NCI-H510A treated with DMSO at 0.1 percent for 48 hours (cell line): ENCODE measurements around the gene TERC.
"Not testable (repeated sequence)": the region's sequence is repeated elsewhere in the genome, so short reads cannot be mapped to it uniquely, and the experiment has no call there.

Experiments used
- DNase-seq: peaks from one replicate; lab custom pipeline; 2025; lab: John Stamatoyannopoulos, UW

The TERC gene

DNA sequence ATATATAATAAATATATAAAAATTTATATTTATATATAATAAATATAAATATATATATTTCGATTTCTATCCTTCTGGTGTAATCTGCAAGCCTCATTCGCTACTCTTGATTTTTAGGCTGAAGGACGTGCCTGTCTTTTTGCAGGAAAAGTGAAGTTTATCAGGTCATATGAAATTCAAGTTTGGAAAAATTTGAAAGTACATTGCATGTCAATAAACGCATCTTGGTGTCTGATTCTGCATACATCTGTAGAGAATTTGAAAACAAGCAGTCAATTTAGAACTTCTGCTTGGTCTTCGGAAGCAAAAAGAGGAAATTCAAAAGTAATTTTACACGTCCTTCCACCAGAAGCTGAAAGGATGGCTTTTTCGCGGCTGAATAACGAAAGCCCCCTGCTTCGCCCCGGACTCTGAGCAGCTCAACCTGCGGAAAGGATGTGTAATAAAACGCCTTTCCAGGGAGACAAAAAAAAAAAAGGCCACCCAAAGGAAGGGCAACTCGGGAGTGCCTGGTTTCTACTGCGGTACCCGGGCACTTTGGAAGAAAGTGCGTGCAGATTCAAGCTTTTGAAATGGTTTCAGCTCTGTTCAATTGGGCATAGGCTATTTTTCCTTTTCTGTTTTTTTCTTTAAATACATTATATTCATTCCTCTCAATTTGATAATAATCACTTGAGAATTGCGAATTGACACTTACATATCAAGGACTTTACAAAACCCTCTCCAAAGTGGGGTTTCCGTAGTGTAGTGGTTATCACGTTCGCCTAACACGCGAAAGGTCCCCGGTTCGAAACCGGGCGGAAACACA, 6.8 kb upstream of the TERC start:
- peak; percentile 95 for DNase-seq

DNA sequence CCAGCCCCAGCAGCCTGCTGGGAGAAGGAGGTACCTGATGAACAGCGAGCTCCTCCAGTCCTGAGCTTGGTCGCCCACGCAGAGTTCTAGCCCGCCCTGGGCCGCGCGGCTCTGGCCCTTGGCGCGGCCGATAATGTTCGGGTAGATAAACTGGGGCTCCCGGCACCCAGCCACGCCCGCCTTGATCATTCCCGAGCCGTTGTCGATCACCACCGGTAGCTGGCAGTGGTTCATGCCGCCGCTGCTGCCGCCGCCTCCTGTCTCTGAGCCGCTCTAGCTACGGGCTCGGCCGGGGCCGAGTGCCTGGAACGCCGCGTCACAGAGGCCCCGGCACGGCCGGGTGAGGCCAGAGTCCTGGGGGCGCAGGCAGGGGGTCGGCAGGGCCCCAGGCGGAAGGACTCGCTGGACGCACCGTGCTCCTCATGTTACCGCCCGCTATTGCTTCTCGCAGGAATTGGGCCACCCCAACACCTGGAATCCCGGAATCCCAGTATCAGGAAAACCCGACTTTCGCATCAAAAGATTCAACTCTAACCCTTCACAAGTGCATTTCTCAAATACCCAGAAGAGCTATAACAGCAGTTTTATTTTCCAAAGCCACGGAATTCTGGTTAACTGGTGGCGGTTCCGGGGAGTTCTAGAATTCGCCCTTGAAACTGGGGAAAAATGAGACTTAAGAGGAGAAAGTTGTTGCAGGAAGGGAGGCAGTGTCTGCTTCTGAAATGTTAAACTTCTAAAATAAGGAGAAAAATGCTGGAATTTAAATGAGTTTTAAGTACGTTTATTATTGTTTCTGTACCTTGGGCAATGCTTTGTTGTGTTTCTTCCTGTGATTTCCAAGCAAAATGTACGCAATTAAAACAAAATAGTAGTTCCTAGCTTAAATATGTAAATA, 4.7 kb upstream of the TERC start, which contains the start of gene ACTRT3:
Gene ACTRT3 (minus strand): TSS at position 275 of the 895 bp plus-strand sequence. CDS start 41 bp downstream, at position 234.
- DNase-seq: peak; percentile 87

DNA sequence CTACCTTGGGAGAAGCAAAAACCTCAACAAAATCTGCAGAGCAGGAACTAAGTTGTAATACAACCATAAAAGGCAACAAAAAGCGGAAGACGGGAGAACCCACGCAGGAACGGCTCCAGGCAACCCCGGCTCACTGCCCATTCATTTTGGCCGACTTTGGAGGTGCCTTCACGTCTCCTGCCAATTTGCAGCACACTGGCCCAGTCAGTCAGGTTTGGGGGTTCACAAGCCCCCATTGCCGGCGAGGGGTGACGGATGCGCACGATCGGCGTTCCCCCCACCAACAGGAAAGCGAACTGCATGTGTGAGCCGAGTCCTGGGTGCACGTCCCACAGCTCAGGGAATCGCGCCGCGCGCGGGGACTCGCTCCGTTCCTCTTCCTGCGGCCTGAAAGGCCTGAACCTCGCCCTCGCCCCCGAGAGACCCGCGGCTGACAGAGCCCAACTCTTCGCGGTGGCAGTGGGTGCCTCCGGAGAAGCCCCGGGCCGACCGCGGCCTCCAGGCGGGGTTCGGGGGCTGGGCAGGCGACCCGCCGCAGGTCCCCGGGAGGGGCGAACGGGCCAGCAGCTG, 463 bp downstream of the TERC start:
- DNase-seq: no peak

DNA sequence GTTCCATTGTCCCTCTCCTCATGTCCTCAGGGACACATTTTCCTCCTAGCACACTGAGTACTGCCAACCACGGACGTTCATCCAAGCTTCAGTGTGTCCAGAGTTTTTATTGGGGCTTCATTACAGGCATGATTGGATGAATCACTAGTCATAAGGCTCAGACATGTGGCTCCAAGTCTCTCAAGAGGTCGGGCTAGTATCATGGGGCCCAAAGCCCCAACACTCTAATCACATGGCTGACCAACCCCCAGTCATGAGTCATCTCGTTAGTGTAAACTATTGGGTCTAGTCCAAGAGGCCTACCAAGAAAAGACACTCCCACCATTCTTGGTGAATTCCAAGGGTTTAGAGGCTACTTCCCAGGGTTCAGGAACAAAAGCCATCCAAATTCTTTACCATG, 4.4 kb downstream of the TERC start:
- DNase-seq: no peak

DNA sequence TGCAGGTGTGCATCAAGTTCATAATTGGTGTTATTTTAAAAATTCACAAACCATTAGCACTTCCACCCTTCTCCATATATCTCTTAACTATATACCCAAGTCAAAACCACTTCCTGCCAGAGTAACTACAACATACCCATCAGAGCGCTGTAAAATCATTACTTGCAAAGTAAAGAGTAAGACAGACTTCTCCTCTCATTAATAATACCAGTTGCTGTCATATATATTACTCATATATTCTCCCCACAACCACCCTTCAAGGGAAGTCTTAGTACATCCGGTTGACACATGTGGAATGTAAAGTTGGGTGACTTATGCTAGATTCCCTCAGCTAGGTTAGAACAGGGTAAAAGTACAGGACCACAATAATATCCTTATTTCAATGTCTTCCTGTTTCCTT, 5.6 kb downstream of the TERC start:
- no peak for DNase-seq

DNA sequence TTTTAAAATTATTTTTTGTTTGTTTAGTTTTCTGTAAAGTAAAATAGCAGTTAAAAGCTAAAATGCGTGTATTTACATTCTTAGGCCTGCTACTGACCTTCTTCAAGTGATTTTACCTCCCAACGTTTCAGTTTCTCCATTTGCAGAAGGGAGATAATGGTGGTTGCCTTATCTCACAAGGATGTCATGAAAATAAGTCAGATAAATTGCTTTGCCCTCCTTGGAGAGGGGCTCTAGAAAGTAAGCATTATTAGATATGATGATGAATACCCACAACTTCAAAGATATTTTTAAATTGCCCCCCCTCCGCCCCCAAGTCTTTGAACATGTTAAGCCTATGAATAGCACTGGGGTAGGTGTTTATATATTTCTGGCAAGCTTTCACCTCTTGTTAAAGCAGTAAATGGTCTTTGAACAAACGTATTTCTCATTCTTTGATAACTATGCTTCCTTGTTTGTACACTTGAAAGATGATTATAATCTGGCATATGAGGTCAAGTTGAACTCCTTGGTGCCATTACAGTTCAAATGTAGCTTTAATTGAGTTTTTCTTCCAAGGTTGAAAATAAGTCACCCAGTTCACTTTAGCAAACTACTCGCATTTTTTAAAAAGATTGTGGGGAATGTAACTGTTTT, 6.4 kb downstream of the TERC start:
- no peak for DNase-seq

DNA sequence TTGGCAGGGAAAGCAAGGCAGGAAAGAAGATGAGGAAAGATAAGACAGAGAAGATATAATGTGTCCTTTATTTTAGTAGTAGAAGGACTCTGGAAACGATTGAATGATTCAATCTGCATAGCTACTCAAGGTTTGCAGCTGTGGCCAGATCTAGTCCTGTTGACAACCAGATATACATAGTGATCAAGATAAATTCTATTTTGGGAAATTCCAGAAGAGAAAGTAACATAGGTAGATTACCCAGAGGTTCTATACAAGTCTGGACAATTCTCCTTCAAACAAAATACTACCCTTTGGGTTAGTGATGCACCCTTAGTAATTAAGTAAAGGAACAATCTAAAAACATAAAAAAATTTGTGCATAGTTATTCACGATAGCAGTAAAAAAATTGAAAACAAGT, 9.4 kb downstream of the TERC start:
- DNase-seq: no peak

DNA sequence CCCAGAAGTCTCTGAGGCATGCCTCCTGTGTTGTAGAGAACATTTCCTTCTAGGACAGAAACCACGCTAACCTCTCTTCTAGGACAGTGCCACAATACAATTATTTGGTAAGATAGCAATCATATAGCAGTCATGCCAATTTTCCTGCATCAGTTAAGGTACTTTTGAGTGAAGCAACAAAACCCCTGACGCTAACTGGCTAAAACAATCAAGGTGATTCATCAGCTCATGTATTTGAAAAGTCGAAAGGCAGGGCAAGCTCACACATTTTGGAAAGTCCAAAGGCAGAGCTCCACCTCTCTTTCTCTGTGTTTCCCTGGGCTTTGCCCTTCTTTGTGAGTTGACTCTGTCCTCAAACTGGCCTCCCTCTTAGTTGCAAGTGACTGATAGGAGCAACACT, 10.1 kb downstream of the TERC start:
- DNase-seq: no peak

DNA sequence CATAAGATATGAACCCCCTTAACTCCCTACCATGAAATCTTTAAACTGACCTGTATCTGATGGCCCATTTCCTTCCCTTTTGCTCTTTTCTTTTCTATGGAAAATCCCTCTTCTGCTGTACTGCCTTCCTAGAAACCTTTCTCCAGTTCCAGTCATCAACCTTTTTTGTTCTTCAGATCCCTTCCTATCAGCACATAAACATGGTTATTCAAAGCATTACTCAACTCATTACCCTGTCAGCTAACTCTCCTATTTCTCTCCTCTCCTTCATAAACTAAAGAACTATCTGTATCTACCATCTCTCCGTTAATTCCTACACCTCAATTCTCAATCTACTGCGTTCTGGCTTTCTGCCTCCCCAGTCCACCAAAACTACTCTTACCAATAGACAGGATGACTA, 13.0 kb downstream of the TERC start:
- no peak for DNase-seq

DNA sequence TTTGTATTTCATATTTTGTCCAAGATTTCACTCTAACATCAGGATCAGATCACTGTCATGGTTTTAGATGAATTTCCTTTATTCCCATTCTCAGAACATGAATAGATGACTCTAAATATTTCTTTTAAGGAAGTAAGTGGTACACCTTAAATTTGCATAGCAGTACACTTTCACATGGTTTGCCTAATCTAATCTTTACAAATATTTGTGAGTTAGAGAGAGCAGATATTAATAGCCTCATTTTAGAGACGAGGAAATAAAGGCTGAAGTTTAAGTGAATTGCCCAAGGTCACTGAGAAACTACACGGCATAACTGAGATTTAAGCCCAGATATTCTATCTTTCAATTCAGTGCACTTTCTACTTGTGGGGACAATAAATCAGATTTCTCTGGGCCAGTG, 14.2 kb downstream of the TERC start:
- no peak for DNase-seq

DNA sequence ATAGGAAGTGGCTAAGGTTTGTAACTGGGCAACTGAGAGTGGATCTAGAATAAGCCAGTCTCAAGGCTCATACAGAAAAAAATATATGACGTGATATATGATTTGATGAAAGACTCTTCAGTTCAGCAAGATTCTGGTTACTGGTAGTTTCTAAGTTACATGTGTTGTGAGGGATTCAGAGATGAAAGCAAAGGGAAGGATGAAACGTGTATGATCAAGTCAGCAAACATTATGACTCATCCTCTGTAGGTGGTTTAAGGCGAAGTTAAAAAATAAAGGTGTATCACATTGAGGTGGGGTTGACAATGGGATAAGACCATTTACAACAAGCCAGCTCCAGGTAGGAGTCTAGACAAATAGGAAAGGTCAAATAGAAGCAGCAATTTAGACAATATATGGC, 16.2 kb downstream of the TERC start:
- no peak for DNase-seq

DNA sequence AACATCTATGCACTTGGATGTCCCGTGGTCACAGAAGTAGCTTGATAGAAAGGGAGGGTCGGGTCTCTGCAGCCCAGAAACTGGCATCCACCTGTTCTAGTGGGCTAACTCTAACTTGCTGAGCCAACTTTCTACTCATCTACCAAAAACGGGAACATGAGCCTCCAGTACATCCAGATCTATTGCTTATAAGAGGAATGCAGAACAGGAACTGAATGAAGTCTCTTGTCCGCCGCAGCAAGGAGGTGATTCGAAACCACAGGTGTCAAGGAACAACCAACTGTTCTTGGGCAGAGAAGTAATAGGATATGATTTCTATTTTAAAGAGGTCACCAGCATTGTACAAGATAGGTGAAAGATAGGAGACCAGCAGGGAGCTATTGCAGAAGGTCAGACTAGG, 17.9 kb downstream of the TERC start:
- no peak for DNase-seq

DNA sequence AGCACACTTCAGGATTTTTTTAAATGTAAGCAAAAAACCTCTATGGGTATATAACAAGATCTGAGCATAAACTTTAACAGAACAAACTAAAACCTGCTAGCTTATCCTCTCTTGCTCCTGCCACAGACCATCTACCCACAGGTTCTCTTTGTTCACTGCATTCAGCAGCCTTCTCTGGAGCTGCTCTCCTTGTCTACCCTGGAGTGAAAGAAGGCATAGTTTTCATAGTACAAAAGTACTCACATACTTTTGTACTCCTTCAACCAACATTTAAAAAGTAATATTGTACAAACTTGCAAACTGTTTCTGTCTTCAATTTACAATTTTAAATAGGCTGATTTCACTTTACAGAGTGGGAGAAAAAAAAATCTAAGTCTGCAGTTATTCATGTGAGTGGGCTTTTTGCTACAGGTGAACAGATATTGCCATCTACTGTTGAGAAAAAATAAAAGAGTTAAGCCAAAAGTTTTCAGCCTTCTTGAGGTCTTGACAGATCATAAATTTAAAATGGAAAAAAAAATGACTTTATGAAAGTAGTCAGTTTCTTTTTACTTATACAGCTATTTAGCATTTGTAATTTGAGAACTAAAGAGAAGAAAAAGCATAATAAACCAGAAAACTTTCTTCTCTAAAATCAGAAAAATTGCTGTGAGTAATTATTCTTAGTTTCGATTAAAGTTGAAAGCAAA, 20.4 kb downstream of the TERC start:
- DNase-seq: peak; percentile 20

DNA sequence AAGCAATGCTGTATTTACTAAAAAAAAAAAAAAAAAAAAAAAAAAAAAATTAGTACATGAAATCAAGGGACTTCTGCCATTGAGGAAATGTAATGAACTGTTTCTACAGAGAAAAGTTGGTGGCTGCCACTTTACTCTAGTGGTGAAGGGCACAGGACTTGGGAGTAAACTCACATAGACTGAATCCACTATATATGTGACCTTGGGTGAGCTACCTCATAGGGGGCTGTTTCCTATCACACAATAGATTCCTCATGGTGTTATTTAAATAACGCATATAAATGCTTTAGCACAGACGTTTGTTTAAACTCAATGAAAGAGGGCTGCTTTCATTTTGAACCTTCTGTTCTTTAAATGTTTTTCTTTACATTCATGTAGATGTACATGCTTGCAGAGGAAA, 25.8 kb downstream of the TERC start:
- DNase-seq: no peak

DNA sequence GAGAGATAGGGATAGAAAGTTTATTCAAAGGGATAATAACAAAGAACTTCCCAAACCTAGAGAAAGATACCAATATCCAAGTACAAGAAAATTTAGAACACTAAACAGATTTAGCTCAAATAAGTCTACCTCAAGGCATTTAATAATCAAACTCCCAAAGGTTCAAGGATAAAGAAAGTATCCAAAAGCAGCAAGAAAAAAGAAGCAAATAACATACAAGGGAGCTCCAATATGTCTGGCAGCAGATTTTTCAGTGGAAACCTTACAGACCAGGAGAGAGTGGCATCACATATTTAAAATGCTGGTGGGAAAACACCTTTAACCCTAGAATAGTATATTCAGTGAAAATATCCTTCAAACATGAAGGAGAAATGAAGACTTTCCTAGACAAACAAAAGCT, 33.0 kb downstream of the TERC start:
- not testable (repeated sequence) for DNase-seq

DNA sequence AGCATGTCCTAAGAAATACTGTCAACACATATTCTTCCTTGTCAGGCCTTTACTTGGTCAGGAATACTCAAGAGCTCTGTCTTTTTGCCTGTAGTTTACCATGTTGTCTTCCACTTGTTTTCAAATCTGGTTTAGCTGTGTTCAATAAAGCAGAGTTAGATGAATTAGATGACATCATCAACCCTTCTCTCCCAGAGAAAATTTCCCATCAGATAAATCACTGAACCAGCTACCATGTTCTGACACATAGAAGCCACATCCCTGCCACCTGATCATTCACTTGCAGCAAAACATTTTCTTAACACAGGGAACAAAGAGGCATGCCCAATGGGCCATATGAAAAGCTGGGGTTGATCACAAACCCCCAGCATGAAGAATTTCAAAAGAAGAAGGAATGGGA, 42.1 kb downstream of the TERC start:
- DNase-seq: no peak

DNA sequence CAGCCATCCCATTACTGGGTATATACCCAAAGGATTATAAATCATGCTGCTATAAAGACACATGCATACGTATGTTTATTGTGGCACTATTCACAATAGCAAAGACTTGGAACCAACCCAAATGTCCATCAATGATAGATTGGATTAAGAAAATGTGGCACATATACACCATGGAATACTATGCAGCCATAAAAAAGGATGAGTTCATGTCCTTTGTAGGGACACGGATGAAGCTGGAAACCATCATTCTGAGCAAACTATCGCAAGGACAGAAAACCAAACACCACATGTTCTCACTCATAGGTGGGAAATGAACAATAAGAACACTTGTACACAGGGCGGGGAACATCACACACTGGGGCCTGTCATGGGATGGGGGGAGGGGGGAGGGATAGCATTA, 46.4 kb downstream of the TERC start:
- DNase-seq: not testable (repeated sequence)
